Measurements from ENCODE around the gene SRGAP1.

DNA sequence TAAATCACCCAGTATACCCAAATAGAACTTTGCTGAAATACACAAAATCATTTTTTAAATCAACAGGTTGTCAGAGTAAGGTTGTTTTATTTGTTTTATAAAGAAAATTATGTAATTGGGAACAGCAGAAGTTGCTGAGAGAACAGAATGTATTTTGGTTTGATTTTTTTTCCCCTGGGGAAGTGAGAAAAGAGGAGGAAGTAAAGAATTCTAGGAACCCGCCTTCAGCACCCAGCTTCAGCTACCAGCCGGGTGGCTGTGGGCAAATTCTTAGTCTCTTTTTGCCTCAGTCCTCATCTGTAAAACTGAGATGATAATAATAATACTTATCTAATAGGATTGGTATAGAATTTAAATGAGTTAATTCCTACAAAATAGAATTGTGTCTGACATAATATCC is 119.4 kb downstream of the SRGAP1 start:
- TF ChIP-seq POLR2A (IDR thresholded peaks at IDR 0.05; ENCODE audit: low read depth, low read length) (no peak), TAF1 (IDR thresholded peaks at IDR 0.05; ENCODE audit: borderline replicate concordance, low read depth, low read length) (no peak), POLR2AphosphoS5 (IDR thresholded peaks at IDR 0.05; ENCODE audit: low read depth, low read length) (no peak)
